ENCODE measurements around the gene SALL3.

Gene SALL3

DNA sequence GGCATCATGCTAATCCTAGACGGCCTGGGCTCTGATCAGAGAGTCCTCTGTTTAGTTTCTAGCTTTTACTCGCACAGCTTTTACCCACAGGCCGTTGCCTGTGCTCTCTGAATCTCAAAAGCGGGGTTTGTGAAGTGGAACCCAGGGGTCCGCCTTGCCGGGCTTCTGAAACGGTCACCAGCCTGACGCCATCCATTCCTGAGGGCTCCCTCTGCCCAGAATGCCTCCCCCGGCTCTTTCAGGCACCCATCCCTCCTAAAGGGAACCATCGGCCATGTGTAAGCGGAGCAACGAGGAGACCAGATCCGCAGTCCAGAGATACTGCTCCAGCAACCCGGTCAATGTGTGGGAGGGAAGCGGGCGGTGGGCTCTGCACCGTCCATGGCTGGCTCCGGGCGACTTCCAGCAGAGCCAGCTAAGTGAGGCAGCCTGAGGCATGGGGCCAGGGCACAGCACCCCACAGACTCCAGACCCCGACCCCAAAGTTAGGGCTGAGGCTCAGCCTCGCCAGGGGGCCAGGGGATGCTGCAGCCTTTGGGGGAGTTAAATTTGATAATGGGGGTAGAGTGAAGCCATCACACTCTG, 28.8 kb downstream of the SALL3 start:
- no peak for DNase-seq

DNA sequence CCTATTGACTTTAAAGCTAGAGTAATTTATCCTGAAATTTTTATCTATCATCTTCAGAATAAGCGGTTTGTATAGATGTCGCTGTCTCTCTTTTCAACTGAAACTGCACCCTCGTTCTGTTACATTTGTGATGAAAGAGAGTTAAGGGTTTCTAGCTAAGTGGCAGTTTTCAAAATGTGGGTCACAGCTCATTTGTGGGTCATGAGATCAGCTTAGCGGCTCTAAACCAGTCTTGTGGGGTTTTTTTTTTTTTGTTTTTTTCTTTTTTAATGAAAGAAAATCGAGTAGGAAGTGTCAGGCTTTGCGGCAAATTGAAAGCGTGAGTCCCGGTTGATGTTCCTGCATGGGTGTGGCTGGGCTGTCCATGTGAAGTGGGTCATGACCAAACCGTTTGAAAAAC, 31.2 kb downstream of the SALL3 start:
- no peak for DNase-seq

DNA sequence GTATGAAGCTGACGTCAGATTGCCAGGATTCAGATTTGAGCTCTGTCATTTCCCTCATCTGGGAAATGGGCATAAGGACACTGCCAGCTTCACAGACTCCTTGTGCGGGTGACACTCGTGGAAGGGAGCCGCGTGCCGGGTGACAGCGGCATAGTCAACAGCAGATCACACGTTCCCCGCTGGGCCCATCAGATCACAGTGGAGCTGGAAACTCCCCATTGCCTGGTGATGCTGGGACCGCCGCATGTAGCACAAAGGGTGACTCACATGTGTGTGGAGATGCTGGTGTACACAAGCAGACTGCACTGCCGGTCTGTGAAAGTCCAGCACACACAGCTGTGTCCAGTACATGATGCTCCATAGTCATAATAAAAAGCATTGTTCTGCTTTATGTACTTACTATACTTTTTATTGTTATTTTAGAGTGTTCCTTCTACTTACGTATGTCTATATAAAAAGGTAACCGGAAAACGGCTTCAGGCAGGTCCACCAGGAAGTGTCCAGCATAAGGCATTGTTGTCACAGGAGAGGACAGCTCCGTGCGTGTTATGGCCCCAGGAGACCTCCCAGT, 31.8 kb downstream of the SALL3 start:
- no peak for DNase-seq

DNA sequence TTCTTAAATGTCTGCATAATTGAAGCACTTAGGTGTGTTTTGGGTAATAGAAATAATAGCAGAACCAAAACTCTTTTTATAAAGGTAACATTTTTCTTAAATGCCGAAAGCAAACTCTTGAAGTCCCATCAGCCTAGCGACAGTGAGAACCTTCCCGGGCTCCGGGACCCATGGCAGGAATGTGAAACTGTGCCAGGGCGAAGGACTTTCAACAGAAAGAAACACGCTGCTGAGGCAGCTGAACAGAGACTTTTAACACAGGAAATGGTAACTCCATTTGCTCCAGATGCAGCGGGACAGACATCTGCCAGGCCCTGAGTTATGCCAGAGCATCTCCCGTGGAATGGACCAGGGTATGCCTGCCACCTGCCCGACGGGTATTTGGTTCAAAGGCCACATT, 34.3 kb downstream of the SALL3 start:
- no peak for DNase-seq

DNA sequence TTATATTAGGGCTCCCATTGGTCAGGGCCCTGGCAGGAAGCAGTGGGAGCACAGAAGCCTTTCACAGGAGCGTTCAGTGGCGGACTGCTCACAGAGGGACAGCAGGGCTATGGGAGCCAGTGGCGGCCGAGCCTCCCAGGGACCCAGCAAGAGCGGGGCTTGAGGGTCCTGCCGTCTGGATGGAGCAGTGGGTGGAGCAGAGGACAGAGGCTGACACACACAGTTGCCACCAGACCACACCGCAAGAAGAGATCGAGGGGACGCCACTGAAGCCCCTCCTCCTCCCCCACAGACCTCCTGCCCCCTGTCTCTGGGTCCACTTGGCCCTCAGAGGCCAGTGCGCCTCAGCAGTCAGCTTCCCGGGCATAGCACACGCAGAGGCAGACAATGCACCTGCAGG, 39.3 kb downstream of the SALL3 start:
- DNase-seq: no peak

DNA sequence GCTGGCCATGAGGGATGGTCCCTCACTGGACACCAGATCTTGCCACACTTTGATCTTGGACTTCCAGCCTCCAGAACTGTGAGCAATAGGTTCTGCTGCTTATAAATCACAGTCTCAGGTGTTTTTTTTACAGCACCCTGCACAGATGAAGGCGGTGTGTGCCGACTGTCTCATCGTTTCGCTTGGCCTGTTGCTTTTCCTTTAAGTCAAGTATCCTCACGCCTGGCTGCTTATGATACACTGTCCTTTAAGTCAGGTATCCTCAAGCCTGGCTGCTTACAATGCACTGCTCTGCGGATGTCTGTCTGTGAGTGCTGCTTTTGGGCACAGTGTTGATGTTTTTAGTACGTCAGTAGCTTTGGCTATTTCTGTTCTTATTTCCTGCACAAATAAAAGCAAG, 40.3 kb downstream of the SALL3 start:
- DNase-seq: no peak

DNA sequence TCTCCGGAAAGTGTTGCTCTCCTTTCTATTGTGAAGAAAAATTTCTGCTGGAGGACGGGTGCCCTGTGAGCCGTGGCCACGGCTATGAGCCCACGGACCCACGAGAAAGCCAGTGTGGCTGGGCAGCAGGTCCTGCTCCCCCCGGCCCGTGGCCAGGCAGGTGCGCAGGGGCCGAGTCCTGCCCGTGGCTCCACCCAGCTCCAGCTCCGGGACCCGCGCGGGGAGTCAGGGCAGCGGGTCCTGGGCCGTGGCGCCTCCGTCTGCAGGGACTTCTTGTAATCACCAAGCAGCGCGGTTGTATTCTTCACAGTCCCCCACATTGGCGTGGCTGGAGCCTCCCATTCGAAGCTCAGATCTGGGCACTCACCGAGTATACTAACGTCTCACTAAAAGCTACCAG, 43.0 kb downstream of the SALL3 start:
- DNase-seq: no peak

DNA sequence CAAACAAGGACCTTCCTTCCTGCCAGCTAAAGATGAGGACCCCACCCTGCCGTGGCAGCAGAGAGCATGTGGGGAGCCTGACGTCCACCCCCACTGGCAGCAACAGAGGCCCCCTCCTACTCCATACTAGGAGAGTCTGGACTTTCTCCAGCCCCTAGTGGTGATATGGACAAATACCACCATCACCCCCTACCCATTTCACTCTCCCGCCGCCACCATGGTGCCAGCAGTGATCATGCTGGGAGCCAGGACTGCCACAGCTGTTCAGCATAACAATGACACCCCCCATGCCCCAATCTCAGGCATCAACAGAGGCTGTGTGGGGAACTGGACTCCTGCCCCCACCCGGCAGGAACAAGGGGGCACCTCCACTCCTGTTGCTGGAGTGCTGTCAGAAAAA, 46.9 kb downstream of the SALL3 start:
- no peak for DNase-seq

DNA sequence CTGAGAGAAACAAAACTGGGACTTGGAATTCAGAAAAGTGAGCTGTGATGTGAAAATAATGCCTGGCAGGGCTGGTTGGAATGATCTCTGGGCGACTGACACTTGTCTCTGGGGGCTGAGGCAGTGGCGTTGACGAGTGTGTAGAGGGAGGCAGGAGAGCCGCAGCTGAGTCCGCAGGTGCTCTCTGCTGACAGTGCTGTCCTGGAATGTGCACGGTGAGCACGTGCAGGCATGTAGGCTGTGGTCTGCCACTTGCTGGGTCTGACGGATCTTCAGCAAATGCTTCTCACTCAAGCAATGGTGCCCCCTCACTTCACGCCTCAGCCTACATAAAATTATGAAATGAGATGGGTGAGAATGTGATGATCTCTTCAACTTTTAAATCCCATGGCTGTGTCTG, 51.1 kb downstream of the SALL3 start:
- DNase-seq: no peak

DNA sequence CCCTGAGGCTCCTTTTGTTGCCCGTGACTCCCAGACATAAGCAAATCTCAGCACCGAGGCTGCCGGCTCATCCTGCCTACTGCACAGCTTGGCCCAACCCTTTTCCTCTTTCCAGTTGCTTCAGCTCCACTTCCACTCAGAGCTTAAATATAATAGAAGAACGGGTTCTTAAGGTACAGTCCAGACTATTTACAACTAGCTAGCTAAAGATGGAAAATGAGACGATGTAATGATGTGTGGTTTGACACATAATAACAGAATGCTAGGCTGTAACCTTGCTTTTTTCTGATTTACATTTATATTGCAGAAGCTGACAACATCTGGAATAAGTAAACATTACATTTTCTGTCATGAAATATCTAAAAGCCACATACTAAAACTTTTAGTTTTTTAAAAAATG, 62.7 kb downstream of the SALL3 start:
- no peak for DNase-seq

DNA sequence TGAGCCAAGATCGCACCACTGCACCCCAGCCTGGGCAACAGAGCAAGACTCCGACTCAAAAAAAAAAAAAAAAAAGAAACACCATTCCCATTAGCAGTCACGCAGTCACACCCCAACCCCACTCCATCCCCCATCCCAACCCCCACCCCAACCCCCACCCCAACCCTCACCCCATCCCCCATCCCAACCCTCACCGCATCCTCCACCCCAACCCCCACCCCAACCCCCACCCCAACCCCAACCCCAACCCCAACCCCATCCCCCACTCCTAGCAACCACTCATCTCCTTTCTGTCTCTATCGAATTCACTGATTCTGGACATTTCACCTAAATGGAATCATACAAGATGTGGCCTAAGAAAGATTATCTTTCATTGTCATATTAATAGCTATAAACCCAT, 63.7 kb downstream of the SALL3 start:
- DNase-seq: no peak

DNA sequence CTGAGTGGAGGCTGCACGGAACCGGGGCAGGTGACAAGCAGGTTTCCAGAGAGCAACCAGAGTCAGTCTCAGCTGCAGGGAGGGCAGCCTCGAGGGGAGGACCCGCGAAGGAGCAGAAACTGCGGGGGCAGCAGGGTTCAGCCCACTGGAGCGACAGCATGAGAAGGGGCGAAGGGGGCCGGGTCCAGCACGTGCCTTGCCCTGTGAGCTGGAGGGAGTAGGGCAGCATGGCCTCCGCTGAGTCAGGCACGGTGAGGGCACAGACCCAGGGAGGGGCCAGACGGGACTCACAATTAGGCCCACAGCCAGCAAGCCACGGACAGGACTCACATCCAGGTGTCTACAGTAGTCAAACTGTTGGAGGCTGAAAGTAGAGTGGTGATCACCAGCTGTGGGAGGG, 66.9 kb downstream of the SALL3 start:
- no peak for DNase-seq

DNA sequence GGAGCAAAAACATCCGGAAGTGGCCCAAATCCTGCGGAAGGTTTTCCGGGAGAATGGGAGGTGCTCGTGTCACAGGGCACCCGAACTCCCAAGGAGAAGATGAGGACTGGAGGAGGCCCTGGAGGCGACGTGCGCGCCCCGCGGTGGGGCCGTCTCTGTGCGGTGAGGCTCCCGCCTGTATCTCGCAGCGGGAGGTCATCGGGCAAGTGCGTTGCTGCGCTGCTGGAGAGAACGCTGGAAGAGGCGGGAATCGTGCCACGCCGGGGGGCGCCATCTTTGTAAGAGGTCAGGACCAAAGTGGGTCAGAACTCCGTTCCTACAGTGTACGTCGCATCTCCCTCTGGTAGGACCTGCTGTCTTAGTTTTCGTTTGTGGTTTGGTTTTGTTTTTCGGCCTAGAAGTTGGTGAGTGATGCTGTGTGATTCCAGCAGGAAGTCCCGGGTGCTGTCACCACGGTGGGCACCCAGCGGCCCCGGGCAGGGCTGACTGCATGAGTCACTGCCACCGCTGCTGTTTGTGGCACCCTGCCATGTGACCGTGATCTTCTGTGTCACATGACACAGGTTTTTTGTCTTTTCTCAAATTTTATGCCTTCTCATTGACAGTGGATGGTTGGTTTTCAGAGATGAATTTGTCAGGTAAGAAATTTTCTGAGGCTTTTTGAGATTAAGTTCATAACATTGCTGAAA, 68.1 kb downstream of the SALL3 start:
- no peak for DNase-seq

DNA sequence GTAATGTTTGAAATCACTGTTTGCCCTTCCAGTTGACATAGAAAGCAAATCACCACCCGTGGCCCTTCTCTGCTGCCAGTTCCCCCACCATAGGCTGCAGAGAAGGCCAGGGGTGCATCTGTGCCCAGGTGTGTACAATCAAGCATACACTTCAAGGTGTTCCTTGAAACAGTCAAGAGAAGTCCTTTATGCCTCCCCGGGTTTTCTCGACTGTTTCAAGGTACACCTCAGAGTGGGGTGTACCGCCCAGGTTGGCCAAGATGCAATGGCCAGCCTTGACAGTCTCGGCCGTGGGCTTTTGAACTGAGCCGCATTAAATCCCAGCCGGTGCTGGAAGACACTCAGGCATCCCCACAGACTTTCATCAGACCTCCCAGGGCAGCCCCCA, 68.6 kb downstream of the SALL3 start:
- DNase-seq: no peak

DNA sequence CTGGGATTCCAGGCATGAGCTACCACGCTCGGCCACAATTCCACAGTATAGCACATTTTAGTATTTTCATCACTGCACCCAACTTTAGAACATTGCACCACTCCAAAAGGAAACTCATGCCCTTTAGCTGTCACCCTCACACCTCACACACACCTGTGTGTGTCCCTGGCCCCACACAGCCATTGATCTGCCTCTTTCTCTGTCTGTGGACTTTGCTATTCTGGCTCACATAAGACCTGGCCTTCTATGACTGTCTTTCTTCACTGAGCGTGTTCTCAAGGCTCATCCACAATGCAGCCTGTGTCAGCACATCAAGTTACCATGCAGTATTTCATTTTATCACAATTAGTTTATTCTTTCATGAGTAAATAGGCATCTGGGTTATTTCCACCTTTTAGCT, 69.9 kb downstream of the SALL3 start:
- DNase-seq: no peak

Measured in right forelimb (tissue), 1 donor.